ENCODE measurements around the gene UVSSA. TPM values are rescaled to one million over a fixed set of nuclear protein-coding genes. Genes with fewer than 3 reads are reported as not detected.
A peak's percentile ranks its signal among the peaks of the same experiment; 100 is the strongest.

Gene UVSSA
- total and polyA plus RNA-seq, 8 donors = 9.2 to 30.9 (median 14.5) TPM

DNA sequence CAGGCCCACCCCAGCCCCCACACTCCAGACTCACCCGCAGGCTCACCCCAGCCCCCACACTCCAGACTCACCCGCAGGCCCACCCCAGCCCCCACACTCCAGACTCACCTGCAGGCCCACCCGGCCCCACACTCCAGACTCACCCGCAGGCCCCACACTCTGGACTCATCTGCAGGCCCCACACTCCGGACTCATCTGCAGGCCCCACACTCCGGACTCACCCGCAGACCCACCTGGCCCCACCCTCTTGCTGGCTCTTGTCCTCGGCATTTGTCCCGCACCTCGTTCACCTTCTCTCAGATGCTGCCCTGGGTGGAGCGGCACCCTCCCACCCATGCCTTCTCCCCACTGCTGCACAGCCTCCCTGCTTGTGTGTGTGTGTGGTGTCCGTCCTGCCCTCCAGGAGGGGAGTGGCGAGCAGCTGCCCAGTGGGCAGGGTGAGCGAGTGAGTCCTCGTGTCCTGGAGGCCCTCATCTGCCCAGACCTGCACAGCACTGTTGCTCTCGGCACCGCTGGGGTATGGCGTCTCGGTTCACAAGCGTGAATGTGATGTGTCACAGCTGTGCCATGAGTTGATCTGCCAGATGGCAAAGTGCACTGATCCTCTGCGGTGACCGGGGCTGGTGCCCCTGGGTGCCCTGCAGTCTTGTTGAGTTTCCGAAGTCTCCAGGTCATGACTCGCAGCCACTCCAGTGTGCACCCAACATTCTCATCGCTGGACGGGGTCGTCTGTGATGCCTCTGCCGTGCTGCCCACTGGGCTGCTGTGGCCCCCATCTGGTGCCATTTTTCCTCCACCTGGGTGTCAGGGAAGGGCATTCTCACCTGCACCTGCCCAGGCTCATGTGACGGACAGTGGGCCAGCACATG, 29.6 kb upstream of the UVSSA start:
- 93 to 97% methylated on average over 29 of the region's 29 CpGs for WGBS, 2 donors
- Histone ChIP-seq H3K9me3 (no peaks in the 10 kb centered on the region), H3K4me3 (no peak overlapping the region), H3K27me3 (no peaks in the 10 kb centered on the region), H3K27ac (no peak overlapping the region), H3K4me1 (no peaks in the 10 kb centered on the region), H3K36me3 (peaks cover 0 to 39% (median 18%) of the 10 kb centered on the region in 3 donors)
- ATAC-seq (no peak), DNase-seq (peak in 2 of 6 donors; percentile 22 to 78), FAIRE-seq (no peak)
- intact Hi-C loops (cut with DNase I) = no loop called here
- TF ChIP-seq, protein P1, sequence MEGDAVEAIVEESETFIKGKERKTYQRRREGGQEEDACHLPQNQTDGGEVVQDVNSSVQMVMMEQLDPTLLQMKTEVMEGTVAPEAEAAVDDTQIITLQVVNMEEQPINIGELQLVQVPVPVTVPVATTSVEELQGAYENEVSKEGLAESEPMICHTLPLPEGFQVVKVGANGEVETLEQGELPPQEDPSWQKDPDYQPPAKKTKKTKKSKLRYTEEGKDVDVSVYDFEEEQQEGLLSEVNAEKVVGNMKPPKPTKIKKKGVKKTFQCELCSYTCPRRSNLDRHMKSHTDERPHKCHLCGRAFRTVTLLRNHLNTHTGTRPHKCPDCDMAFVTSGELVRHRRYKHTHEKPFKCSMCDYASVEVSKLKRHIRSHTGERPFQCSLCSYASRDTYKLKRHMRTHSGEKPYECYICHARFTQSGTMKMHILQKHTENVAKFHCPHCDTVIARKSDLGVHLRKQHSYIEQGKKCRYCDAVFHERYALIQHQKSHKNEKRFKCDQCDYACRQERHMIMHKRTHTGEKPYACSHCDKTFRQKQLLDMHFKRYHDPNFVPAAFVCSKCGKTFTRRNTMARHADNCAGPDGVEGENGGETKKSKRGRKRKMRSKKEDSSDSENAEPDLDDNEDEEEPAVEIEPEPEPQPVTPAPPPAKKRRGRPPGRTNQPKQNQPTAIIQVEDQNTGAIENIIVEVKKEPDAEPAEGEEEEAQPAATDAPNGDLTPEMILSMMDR (IDR thresholded peaks at IDR 0.05) = no peak

DNA sequence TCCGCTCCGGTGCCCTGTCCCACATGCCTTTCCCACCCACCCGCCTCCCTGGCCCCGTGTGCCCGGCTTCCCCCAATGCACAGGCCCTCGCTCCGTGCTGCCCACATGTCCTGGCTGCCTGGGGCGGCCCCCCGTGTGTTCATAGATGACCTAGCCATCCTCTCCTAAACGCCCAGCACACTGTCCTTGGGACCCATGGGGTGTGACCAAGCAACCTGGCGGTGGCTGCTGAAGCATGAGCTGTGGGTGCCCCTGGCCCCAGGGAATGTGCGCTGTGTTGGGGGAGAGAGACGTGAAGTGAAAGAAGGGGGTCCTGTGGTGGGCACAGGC, 29.0 kb upstream of the UVSSA start:
- ATAC-seq = peak in 1 of 4 donors; percentile 17
- Histone ChIP-seq H3K27ac (no peak overlapping the region), H3K36me3 (peaks cover 0 to 33% (median 13%) of the 10 kb centered on the region in 3 donors), H3K4me3 (no peak overlapping the region), H3K9me3 (no peaks in the 10 kb centered on the region), H3K27me3 (no peaks in the 10 kb centered on the region), H3K4me1 (no peaks in the 10 kb centered on the region)
- intact Hi-C loops (cut with DNase I) = no loop called here
- FAIRE-seq = no peak
- DNase-seq = peak in 1 of 6 donors; percentile 64
- TF ChIP-seq, protein P1 (IDR thresholded peaks at IDR 0.05) = no peak
- 97% methylated on average over 13 of the region's 13 CpGs for WGBS, 2 donors

DNA sequence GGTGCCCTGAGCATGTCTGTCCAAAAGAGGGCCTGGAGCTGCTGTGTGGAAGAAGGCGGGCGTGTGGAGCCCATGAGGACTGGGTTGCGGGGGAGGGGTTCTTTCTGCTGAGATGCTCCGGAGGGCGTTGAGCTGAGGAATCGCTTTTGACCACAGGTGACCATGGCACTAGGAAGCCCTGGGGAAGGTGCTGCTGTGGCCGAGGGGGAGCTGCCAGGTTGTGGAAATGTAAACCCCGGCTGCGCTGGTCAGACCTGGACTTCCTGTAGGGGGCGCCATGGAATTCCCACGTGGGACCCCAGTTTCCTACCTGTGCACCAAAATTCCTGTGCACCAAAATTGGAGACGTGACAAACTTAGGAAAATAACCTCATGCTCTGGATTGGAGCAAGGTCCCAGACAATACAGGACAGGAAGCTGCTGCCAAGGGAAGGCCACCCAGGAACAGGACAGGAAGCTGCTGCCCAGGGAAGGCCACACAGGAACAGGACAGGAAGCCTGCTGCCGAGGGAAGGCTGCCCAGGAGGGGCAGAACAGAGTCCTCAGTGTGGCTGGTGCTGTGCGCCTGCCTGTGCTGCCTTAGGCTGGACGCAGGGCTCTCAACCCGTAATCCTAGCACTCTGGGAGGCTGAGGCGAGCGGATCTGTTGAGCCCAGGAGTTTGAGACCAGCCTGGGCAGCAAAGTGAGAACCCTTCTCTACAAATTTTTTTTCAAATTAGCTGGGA, 28.4 kb upstream of the UVSSA start:
- H3K4me1 ChIP-seq = no peaks in the 10 kb centered on the region
- intact Hi-C loops (cut with DNase I) = no loop called here
- WGBS, 2 donors = 89 to 92% methylated on average over 18 of the region's 18 CpGs
- FAIRE-seq = no peak
- peaks cover 0 to 30% (median 16%) of the 10 kb centered on the region in 3 donors for H3K36me3 ChIP-seq
- DNase-seq = peak in 2 of 6 donors; percentile 17 to 34
- H3K27ac ChIP-seq = no peak overlapping the region
- no peak overlapping the region for H3K4me3 ChIP-seq
- no peaks in the 10 kb centered on the region for H3K9me3 ChIP-seq
- TF ChIP-seq, protein P1 (IDR thresholded peaks at IDR 0.05) = no peak
- no peaks in the 10 kb centered on the region for H3K27me3 ChIP-seq
- peak in 2 of 4 donors; percentile 10 to 24 for ATAC-seq

DNA sequence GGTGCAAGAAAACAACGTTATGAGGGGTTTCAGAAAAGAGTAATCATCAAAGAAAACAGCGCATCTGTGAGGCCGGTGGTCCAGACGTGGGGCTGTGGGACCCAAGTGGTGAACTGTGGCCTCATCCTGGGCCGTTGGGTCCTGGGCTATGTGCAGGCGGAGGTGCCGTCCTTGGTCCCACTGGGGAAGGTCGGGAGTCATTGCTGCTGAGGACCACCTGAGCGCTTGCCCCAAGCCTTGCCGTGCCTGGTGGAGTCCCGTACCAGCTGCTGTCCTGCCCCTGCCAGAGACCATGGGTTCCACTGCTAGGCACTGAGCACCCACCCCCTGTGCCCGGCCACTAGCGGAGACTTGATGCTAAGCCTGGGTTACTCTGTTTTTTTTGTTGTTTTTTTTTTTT, 25.5 kb upstream of the UVSSA start:
- Histone ChIP-seq H3K36me3 (peaks cover 0 to 15% (median 13%) of the 10 kb centered on the region in 3 donors), H3K27ac (no peak overlapping the region), H3K9me3 (no peaks in the 10 kb centered on the region), H3K4me3 (no peak overlapping the region), H3K27me3 (no peaks in the 10 kb centered on the region), H3K4me1 (no peaks in the 10 kb centered on the region)
- ATAC-seq = no peak
- WGBS, 2 donors = 86 to 90% methylated on average over 13 of the region's 13 CpGs
- DNase-seq = peak in 2 of 6 donors; percentile 9 to 49
- TF ChIP-seq, protein P1 (IDR thresholded peaks at IDR 0.05) = no peak
- no peak for FAIRE-seq
- intact Hi-C loops (cut with DNase I) = no loop called here

All from pancreas (tissue), 10 donors.